ENCODE results near the gene GPR137B. TPM values are rescaled to one million over a fixed set of nuclear protein-coding genes. Genes with fewer than 3 reads are reported as not detected.

The GPR137B gene
- total RNA-seq, 1 experiment from 2014 or later, result 11.4 TPM

GRCh38 chr1:236173174-236173767, 30.9 kb downstream of the GPR137B start:
- no peaks in the 10 kb centered on the region for H3K9me3 ChIP-seq (ENCODE audit: control insufficient read depth in 1 of 2, insufficient read depth in 1 of 2, low read depth in 1 of 2, low read length in 2 of 2)
- H3K27me3 ChIP-seq (ENCODE audit: insufficient read depth, low read length), result no peaks in the 10 kb centered on the region
- H3K79me2 ChIP-seq (ENCODE audit: insufficient read depth, low read length), result no peaks in the 10 kb centered on the region
- ChIA-PET CTCF (no interaction called here), RAD21 (ENCODE audit: low non-redundant PET in 1 of 2, low total read pairs in 2 of 2, uncharacterized antibody in 2 of 2, unreplicated experiment in 2 of 2) (no interaction called here), POLR2A (no interaction called here)
- TF ChIP-seq CEBPB (IDR thresholded peaks at IDR 0.05; ENCODE audit: low read depth) (no peak), POLR2A (IDR thresholded peaks at IDR 0.05; ENCODE audit: borderline replicate concordance, extremely low read depth, insufficient read depth, insufficient read length) (no peak)
- H3K9me2 ChIP-seq (ENCODE audit: insufficient read depth), result no peaks in the 10 kb centered on the region
- H3K4me2 ChIP-seq (ENCODE audit: low read length), result no peak overlapping the region
- H3K36me3 ChIP-seq (ENCODE audit: control insufficient read depth in 1 of 2, insufficient read depth in 2 of 2, low read length in 2 of 2), result no peaks in the 10 kb centered on the region
- no peak overlapping the region for H3K9ac ChIP-seq (ENCODE audit: low read length)
- no TSS peak for BruUV-seq (replicated peaks)
- H3K27ac ChIP-seq (ENCODE audit: low read depth, low read length), result no peak overlapping the region
- H4K20me1 ChIP-seq (ENCODE audit: insufficient read depth), result no peaks in the 10 kb centered on the region
- intact Hi-C loops (cut with micrococcal nuclease), result no loop called here
- no peaks in the 10 kb centered on the region for H3K4me1 ChIP-seq (ENCODE audit: control insufficient read depth in 1 of 2, insufficient read depth in 2 of 2, low read length in 2 of 2)
- no peak for ATAC-seq
- H2AFZ ChIP-seq (ENCODE audit: low read depth, low read length, poor library complexity, severe bottlenecking), result no peak overlapping the region
- H3K4me3 ChIP-seq (replicated peaks in 1 of 2; ENCODE audit: low read depth in 1 of 2, low read length in 2 of 2), result no peak overlapping the region
- DNase-seq (ENCODE audit: low read depth, low spot score), result no peak

GRCh38 chr1:236175642-236176336, 33.5 kb downstream of the GPR137B start:
- Histone ChIP-seq H3K79me2 (ENCODE audit: insufficient read depth, low read length) (no peaks in the 10 kb centered on the region), H3K27ac (ENCODE audit: low read depth, low read length) (no peak overlapping the region), H3K36me3 (ENCODE audit: control insufficient read depth in 1 of 2, insufficient read depth in 2 of 2, low read length in 2 of 2) (no peaks in the 10 kb centered on the region), H3K27me3 (ENCODE audit: insufficient read depth, low read length) (no peaks in the 10 kb centered on the region), H3K9me3 (ENCODE audit: control insufficient read depth in 1 of 2, insufficient read depth in 1 of 2, low read depth in 1 of 2, low read length in 2 of 2) (no peaks in the 10 kb centered on the region), H4K20me1 (ENCODE audit: insufficient read depth) (no peaks in the 10 kb centered on the region), H3K9ac (ENCODE audit: low read length) (no peak overlapping the region), H3K9me2 (ENCODE audit: insufficient read depth) (no peaks in the 10 kb centered on the region), H3K4me3 (replicated peaks in 1 of 2; ENCODE audit: low read depth in 1 of 2, low read length in 2 of 2) (no peak overlapping the region), H2AFZ (ENCODE audit: low read depth, low read length, poor library complexity, severe bottlenecking) (no peak overlapping the region), H3K4me2 (ENCODE audit: low read length) (no peak overlapping the region), H3K4me1 (ENCODE audit: control insufficient read depth in 1 of 2, insufficient read depth in 2 of 2, low read length in 2 of 2) (peaks cover 0 to under 1% of the 10 kb centered on the region in 2 experiments; a peak in 1 of 4 replicates)
- CTCF ChIA-PET, result no interaction called here
- TF ChIP-seq SP1 (IDR thresholded peaks at IDR 0.05; ENCODE audit: low read depth), result no peak
- TF ChIP-seq CTCF (IDR thresholded peaks at IDR 0.05 in 2 of 3, conservative IDR thresholded peaks at IDR 0.05 in 1 of 3; ENCODE audit: borderline replicate concordance in 1 of 3, insufficient read depth in 1 of 3, low read depth in 2 of 3, low read length in 2 of 3), result no peak
- TF ChIP-seq FOSL1 (IDR thresholded peaks at IDR 0.05; ENCODE audit: low read depth), result no peak
- TF ChIP-seq ZFX (IDR thresholded peaks at IDR 0.05), result no peak
- no peak for TF ChIP-seq RAD21 (IDR thresholded peaks at IDR 0.05; ENCODE audit: low read depth)
- no peak for TF ChIP-seq JUND (IDR thresholded peaks at IDR 0.05)
- no peak for TF ChIP-seq POLR2AphosphoS5 (IDR thresholded peaks at IDR 0.05; ENCODE audit: low read depth, low read length)
- no peak for TF ChIP-seq ZNF274 (IDR thresholded peaks at IDR 0.05; ENCODE audit: low read depth, low read length)
- no peak for TF ChIP-seq CEBPB (IDR thresholded peaks at IDR 0.05; ENCODE audit: low read depth)
- TF ChIP-seq ATF3 (IDR thresholded peaks at IDR 0.05), result no peak
- TF ChIP-seq EZH2 (IDR thresholded peaks at IDR 0.05), result no peak
- no peak for TF ChIP-seq EZH2phosphoT487 (IDR thresholded peaks at IDR 0.05; ENCODE audit: borderline replicate concordance)
- no peak for TF ChIP-seq CBX3 (IDR thresholded peaks at IDR 0.05; ENCODE audit: low read depth)
- TF ChIP-seq TCF7L2 (IDR thresholded peaks at IDR 0.05; ENCODE audit: borderline replicate concordance, extremely low read depth, insufficient read depth, insufficient read length), result no peak
- no peak for TF ChIP-seq YY1 (IDR thresholded peaks at IDR 0.05; ENCODE audit: extremely low read depth, insufficient replicate concordance, low read depth, low read length)
- TF ChIP-seq POLR2A (IDR thresholded peaks at IDR 0.05; ENCODE audit: borderline replicate concordance, extremely low read depth, insufficient read depth, insufficient read length), result no peak
- TF ChIP-seq SRF (IDR thresholded peaks at IDR 0.05; ENCODE audit: low read depth), result no peak
- no peak for TF ChIP-seq EGR1 (IDR thresholded peaks at IDR 0.05; ENCODE audit: low read depth)
- BruUV-seq (replicated peaks), result no TSS peak
- RAD21 ChIA-PET (ENCODE audit: low non-redundant PET in 1 of 2, low total read pairs in 2 of 2, uncharacterized antibody in 2 of 2, unreplicated experiment in 2 of 2), result no interaction called here
- no peak for ATAC-seq
- POLR2A ChIA-PET, result no interaction called here
- intact Hi-C loops (cut with micrococcal nuclease), result no loop called here
- no peak for DNase-seq (ENCODE audit: low read depth, low spot score)

All from HCT116 (cell line).